GM21723 (cell line): Measurements from ENCODE around the gene CARD19.
A peak's percentile ranks its signal among the peaks of the same experiment; 100 is the strongest.

ENCODE experiments used
- ATAC-seq: cut with Tn5 transposase; IDR thresholded peaks from one replicate; pipeline ENCODE4 v1.9.1; 2021; ENCODE audit warnings: mild to moderate bottlenecking, moderate library complexity; ENCODE audit not compliant: unreplicated experiment

Gene CARD19

GRCh38 chr9:93117924-93118862, 22.2 kb downstream of the CARD19 start:
- no peak for ATAC-seq

- no peak for ATAC-seq
Observed at GRCh38 chr9:93118863-93119702, 23.1 kb downstream of the CARD19 start.

GRCh38 chr9:93119703-93119952, 23.6 kb downstream of the CARD19 start:
- no peak for ATAC-seq

- ATAC-seq, result peak; percentile 87
Observed at GRCh38 chr9:93119953-93120845, 24.2 kb downstream of the CARD19 start.

- ATAC-seq, result no peak
Observed at GRCh38 chr9:93120846-93121315, 24.9 kb downstream of the CARD19 start.

GRCh38 chr9:93121316-93122241, 25.6 kb downstream of the CARD19 start:
- ATAC-seq, result no peak

- ATAC-seq, result no peak
Observed at GRCh38 chr9:93122721-93123221, 26.8 kb downstream of the CARD19 start.

GRCh38 chr9:93123561-93124283, 27.7 kb downstream of the CARD19 start:
- ATAC-seq, result no peak

GRCh38 chr9:93124793-93125192, 28.8 kb downstream of the CARD19 start:
- no peak for ATAC-seq

- no peak for ATAC-seq
Observed at GRCh38 chr9:93125331-93125894, 29.4 kb downstream of the CARD19 start.

- no peak for ATAC-seq
Observed at GRCh38 chr9:93126151-93126781, 30.2 kb downstream of the CARD19 start.

- no peak for ATAC-seq
Observed at GRCh38 chr9:93126825-93127368, 30.9 kb downstream of the CARD19 start.

- ATAC-seq, result no peak
Observed at GRCh38 chr9:93127395-93127911, 31.4 kb downstream of the CARD19 start.

GRCh38 chr9:93128011-93128714, 32.1 kb downstream of the CARD19 start:
- no peak for ATAC-seq

GRCh38 chr9:93128715-93129224, 32.8 kb downstream of the CARD19 start:
- ATAC-seq, result no peak

- no peak for ATAC-seq
Observed at GRCh38 chr9:93129286-93129685, 33.3 kb downstream of the CARD19 start.
